D721Med (cell line): ENCODE results near the gene MAOB.

Source experiments
- DNase-seq: peaks from one replicate; pipeline ENCODE4 v3.0.0; 2011; ENCODE audit warnings: low spot score; ENCODE audit not compliant: insufficient read length
- FAIRE-seq: peaks from 2 replicates; lab custom pipeline; 2011; peaks lifted over from hg19 to GRCh38; lab: Jason Lieb, UNC
- CTCF ChIP-seq: IDR thresholded peaks from 2 replicates; pipeline ENCODE4 v1.5.1; 2012; ENCODE audit warnings: mild to moderate bottlenecking, control low read depth; ENCODE audit not compliant: insufficient read depth; ENCODE audit errors: missing control alignments

MAOB gene

GRCh38 chrX:43892336-43892870 is 10.2 kb upstream of the MAOB start:
- TF ChIP-seq CTCF = no peak
- DNase-seq = no peak
- FAIRE-seq = no peak

- no peak for FAIRE-seq
These were observed 3.4 kb upstream of the MAOB start for GRCh38 chrX:43885617-43886016.

GRCh38 chrX:43881410-43882293 is 598 bp downstream of the MAOB start:
- no peak for TF ChIP-seq CTCF
- no peak for FAIRE-seq

More at GRCh38 chrX:43885617-43886016, 3.4 kb upstream of the MAOB start:
- TF ChIP-seq CTCF = no peak
- no peak for DNase-seq

GRCh38 chrX:43880425-43880824 is 1.8 kb downstream of the MAOB start:
- no peak for DNase-seq
- no peak for TF ChIP-seq CTCF
- no peak for FAIRE-seq

More at GRCh38 chrX:43881410-43882293, 598 bp downstream of the MAOB start:
- no peak for DNase-seq

GRCh38 chrX:43878906-43879526 is 3.2 kb downstream of the MAOB start:
- no peak for TF ChIP-seq CTCF
- DNase-seq (no peak), FAIRE-seq (no peak)

GRCh38 chrX:43876680-43877079 is 5.6 kb downstream of the MAOB start:
- TF ChIP-seq CTCF = no peak

More at GRCh38 chrX:43876680-43877079, 5.6 kb downstream of the MAOB start:
- DNase-seq = no peak
- no peak for FAIRE-seq
